Measurements from ENCODE around the gene MAMLD1. TPM values are rescaled to one million over a fixed set of nuclear protein-coding genes. Genes with fewer than 3 reads are reported as not detected.
A peak's percentile ranks its signal among the peaks of the same experiment; 100 is the strongest.

The MAMLD1 gene
- total and polyA plus RNA-seq, 11 donors: 1.2 to 3.0 (median 1.4) TPM

DNA sequence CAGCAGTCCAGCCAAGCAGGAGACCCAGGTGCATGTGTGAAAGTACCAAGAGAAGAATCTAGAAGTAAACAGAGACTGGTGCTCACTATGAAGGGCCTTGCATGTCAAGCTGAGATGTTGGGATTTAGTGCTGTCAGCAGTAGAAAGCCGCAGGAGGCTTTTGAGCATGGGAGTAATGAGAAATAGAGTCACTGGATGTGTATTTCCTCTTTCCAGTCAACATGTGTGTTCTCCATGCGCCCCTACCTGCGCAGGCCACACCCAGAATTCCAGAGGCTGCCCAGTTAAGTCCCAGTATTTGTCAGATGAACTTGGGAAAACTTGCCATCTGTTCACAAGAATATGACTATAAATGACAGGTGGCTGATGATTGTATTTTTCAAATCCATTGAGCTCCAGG is 4.5 kb upstream of the MAMLD1 start:
- no peak for TF ChIP-seq POLR2A (IDR thresholded peaks at IDR 0.05)
- TF ChIP-seq CTCF (IDR thresholded peaks at IDR 0.05): no peak
- no peaks in the 10 kb centered on the region for H3K9me3 ChIP-seq
- H3K27ac ChIP-seq: no peak overlapping the region
- DNase-seq (no peak), ATAC-seq (no peak)
- H3K4me3 ChIP-seq: no peak overlapping the region
- WGBS, 4 donors: 69 to 98% (median 89%) methylated on average over 3 of the region's 3 CpGs
- peaks cover 0 to 31% (median 0%) of the 10 kb centered on the region in 9 donors for H3K27me3 ChIP-seq
- intact Hi-C loops (cut with DNase I): no loop called here
- H3K36me3 ChIP-seq: no peaks in the 10 kb centered on the region
- H3K4me1 ChIP-seq: peaks cover 0 to 15% (median 4%) of the 10 kb centered on the region in 12 donors

GRCh38 chrX:150360331-150360730 is 2.8 kb upstream of the MAMLD1 start:
- no peaks in the 10 kb centered on the region for H3K36me3 ChIP-seq
- H3K27ac ChIP-seq: no peak overlapping the region
- H3K4me1 ChIP-seq: peaks cover 0 to 20% (median 4%) of the 10 kb centered on the region in 12 donors
- no peaks in the 10 kb centered on the region for H3K9me3 ChIP-seq
- TF ChIP-seq CTCF (IDR thresholded peaks at IDR 0.05): no peak
- no peak for TF ChIP-seq POLR2A (IDR thresholded peaks at IDR 0.05)
- intact Hi-C loops (cut with DNase I): loop anchor here in 9 of 10 donors (5.0 to 10.0 kb wide), 11 partner anchors 114 to 398 kb away; partner anchors contain the start of gene MTMR1 (in 1 of the 9)
- no peak for DNase-seq
- H3K27me3 ChIP-seq: peaks cover 0 to 43% (median 0%) of the 10 kb centered on the region in 9 donors
- no peak overlapping the region for H3K4me3 ChIP-seq
- WGBS, 4 donors: 75 to 85% (median 79%) methylated on average over 5 of the region's 5 CpGs
- ATAC-seq: no peak

GRCh38 chrX:150361070-150361776 is 1.9 kb upstream of the MAMLD1 start:
- TF ChIP-seq POLR2A (IDR thresholded peaks at IDR 0.05) (no peak), CTCF (IDR thresholded peaks at IDR 0.05) (peak in 1 of 12 donors; percentile 11)
- Histone ChIP-seq H3K27ac (no peak overlapping the region), H3K9me3 (no peaks in the 10 kb centered on the region), H3K27me3 (peaks cover 0 to 43% (median 0%) of the 10 kb centered on the region in 9 donors), H3K4me1 (peaks cover 0 to 20% (median 4%) of the 10 kb centered on the region in 12 donors), H3K36me3 (no peaks in the 10 kb centered on the region), H3K4me3 (peak overlapping the region in 11 of 12 donors; percentile 42 to 86 (median 65))
- ATAC-seq: no peak
- DNase-seq: peak in 2 of 5 donors; percentile 18 to 35
- intact Hi-C loops (cut with DNase I): loop anchor here in 9 of 10 donors (5.0 to 10.0 kb wide), 11 partner anchors 114 to 399 kb away; partner anchors contain the start of gene MTMR1 (in 1 of the 9)
- WGBS, 4 donors: 9 to 43% (median 20%) methylated on average over 26 to 43 of the region's 43 CpGs

DNA sequence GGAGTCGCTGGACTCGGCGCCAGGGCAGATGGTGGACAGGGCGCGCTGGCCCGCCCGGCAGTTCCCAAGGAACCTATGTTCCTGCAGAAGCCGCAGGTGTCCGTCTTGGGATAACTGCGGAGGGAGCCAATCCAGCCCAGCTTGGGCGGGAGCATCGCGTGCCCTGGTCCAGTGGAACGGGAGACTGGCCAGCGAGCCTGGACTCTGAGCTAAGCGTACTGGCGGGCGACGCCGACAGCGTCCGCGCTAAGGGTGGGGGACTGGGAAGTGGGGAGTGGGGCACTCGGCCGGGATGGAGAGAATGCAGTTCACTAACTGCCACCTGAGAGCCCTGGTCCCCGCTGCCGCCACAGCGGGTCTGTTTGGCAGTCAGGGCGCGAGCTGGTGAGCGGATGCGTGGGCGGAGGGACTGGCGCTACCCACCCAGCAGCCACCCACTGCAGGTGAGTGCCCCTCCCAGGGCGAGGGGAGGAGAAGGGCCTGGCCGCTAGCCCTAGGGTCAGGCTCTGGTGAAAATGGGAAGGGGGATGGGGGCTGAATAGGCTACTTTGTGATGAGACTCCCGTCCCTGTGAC is 1.3 kb upstream of the MAMLD1 start:
- WGBS, 4 donors: 1 to 34% (median 14%) methylated on average over 18 to 37 of the region's 37 CpGs
- peaks cover 0 to 20% (median 4%) of the 10 kb centered on the region in 12 donors for H3K4me1 ChIP-seq
- H3K9me3 ChIP-seq: no peaks in the 10 kb centered on the region
- ATAC-seq (no peak), DNase-seq (peak in 2 of 5 donors; percentile 18 to 44)
- peaks cover 0 to 43% (median 0%) of the 10 kb centered on the region in 9 donors for H3K27me3 ChIP-seq
- H3K27ac ChIP-seq: no peak overlapping the region
- peak overlapping the region; percentile 19 to 86 (median 64) for H3K4me3 ChIP-seq
- no peaks in the 10 kb centered on the region for H3K36me3 ChIP-seq
- TF ChIP-seq POLR2A (IDR thresholded peaks at IDR 0.05) (no peak), CTCF (IDR thresholded peaks at IDR 0.05) (no peak)
- intact Hi-C loops (cut with DNase I): loop anchor here in 9 of 10 donors (5.0 to 10.0 kb wide), 11 partner anchors 113 to 400 kb away; partner anchors contain the start of gene MTMR1 (in 1 of the 9)
